HEK293 (cell line): ENCODE measurements around the gene SMAD2.

Experiments
- CTCF ChIP-seq: fragments of 450-650 bp; formaldehyde crosslinking; IDR thresholded peaks from 2 replicates; pipeline ENCODE4 v1.5.1; 2016; ENCODE audit warnings: missing biosample characterization, missing genetic modification characterization
- KLF9 ChIP-seq: fragments of 450-650 bp; formaldehyde crosslinking; IDR thresholded peaks from 2 replicates; pipeline ENCODE4 v1.5.1; 2016; ENCODE audit warnings: missing biosample characterization, missing genetic modification characterization, low read depth
- MZF1 ChIP-seq: fragments of 450-650 bp; formaldehyde crosslinking; IDR thresholded peaks from 2 replicates; pipeline ENCODE4 v1.5.1; 2017; ENCODE audit warnings: missing biosample characterization, missing genetic modification characterization, borderline replicate concordance
- PBX3 ChIP-seq: sonication (generic); formaldehyde crosslinking; IDR thresholded peaks from 2 replicates; pipeline ENCODE4 v1.8.1; 2022; ENCODE audit warnings: mild to moderate bottlenecking, moderate library complexity, missing genetic modification reagents
- REPIN1 ChIP-seq: fragments of 450-650 bp; formaldehyde crosslinking; IDR thresholded peaks from 2 replicates; pipeline ENCODE4 v1.5.1; 2017; ENCODE audit warnings: missing biosample characterization, missing genetic modification characterization, low read depth
- ZNF2 ChIP-seq: fragments of 450-650 bp; formaldehyde crosslinking; IDR thresholded peaks from 2 replicates; pipeline ENCODE4 v1.5.1; 2016; ENCODE audit warnings: missing biosample characterization, missing genetic modification characterization
- ZNF274 ChIP-seq, 2 experiments: fragments of 200-500 bp in 1 of 2; fragments of 450-650 bp in 1 of 2; sonication (Bioruptor generic) in 1 of 2; formaldehyde crosslinking in 1 of 2; IDR thresholded peaks; 2 replicates each; pipeline versions ENCODE4 v1.5.1 to v1.6.1; 2014 to 2016; ENCODE audit warnings: borderline replicate concordance in 1 of 2, inconsistent platforms in 1 of 2, low read length in 1 of 2, missing biosample characterization in 1 of 2, missing genetic modification characterization in 1 of 2
- ZNF350 ChIP-seq: fragments of 450-650 bp; formaldehyde crosslinking; IDR thresholded peaks from 2 replicates; pipeline ENCODE4 v1.5.0; 2017; ENCODE audit warnings: missing biosample characterization, mild to moderate bottlenecking, missing genetic modification characterization
- ZNF488 ChIP-seq: fragments of 450-650 bp; formaldehyde crosslinking; IDR thresholded peaks from 2 replicates; pipeline ENCODE4 v1.5.1; 2016; ENCODE audit warnings: missing biosample characterization, missing genetic modification characterization
- ZNF76 ChIP-seq: fragments of 450-650 bp; formaldehyde crosslinking; IDR thresholded peaks from 2 replicates; pipeline ENCODE4; 2016; ENCODE audit warnings: low read depth, missing biosample characterization, missing genetic modification characterization, borderline replicate concordance
- ZNF776 ChIP-seq: fragments of 450-650 bp; formaldehyde crosslinking; IDR thresholded peaks from 2 replicates; pipeline ENCODE4 v1.5.0; 2017; ENCODE audit warnings: missing biosample characterization, missing genetic modification characterization, borderline replicate concordance
- ZNF837 ChIP-seq: fragments of 450-650 bp; formaldehyde crosslinking; IDR thresholded peaks from 2 replicates; pipeline ENCODE4 v1.5.1; 2016; ENCODE audit warnings: missing biosample characterization, missing genetic modification characterization
- TF ChIP-seq, protein P1 (sequence below): fragments of 450-650 bp; formaldehyde crosslinking; IDR thresholded peaks from 2 replicates; pipeline ENCODE4 v1.5.1; 2017; ENCODE audit warnings: missing biosample characterization, missing genetic modification characterization
- TF ChIP-seq, protein P2 (sequence below): IDR thresholded peaks from 2 replicates; pipeline ENCODE4 v1.6.1; 2011; ENCODE audit warnings: mild to moderate bottlenecking, low read depth, low read length, borderline replicate concordance

- TF ChIP-seq ZNF350 (tag by site-specific recombination) = no peak
- no peak for TF ChIP-seq CTCF (tag by site-specific recombination)
- TF ChIP-seq MZF1 (tag by site-specific recombination) = no peak
- no peak for TF ChIP-seq REPIN1
- TF ChIP-seq, protein P1, sequence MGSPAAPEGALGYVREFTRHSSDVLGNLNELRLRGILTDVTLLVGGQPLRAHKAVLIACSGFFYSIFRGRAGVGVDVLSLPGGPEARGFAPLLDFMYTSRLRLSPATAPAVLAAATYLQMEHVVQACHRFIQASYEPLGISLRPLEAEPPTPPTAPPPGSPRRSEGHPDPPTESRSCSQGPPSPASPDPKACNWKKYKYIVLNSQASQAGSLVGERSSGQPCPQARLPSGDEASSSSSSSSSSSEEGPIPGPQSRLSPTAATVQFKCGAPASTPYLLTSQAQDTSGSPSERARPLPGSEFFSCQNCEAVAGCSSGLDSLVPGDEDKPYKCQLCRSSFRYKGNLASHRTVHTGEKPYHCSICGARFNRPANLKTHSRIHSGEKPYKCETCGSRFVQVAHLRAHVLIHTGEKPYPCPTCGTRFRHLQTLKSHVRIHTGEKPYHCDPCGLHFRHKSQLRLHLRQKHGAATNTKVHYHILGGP = no peak
- TF ChIP-seq ZNF76 (tag by site-specific recombination) = no peak
- no peak for TF ChIP-seq KLF9 (tag by site-specific recombination)
- TF ChIP-seq, protein P2, sequence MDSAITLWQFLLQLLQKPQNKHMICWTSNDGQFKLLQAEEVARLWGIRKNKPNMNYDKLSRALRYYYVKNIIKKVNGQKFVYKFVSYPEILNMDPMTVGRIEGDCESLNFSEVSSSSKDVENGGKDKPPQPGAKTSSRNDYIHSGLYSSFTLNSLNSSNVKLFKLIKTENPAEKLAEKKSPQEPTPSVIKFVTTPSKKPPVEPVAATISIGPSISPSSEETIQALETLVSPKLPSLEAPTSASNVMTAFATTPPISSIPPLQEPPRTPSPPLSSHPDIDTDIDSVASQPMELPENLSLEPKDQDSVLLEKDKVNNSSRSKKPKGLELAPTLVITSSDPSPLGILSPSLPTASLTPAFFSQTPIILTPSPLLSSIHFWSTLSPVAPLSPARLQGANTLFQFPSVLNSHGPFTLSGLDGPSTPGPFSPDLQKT = no peak
- no peak for TF ChIP-seq ZNF837 (tag by site-specific recombination)
- TF ChIP-seq ZNF274 (IDR thresholded peaks at IDR 0.05; ENCODE audit: low read length) = no peak
- no peak for TF ChIP-seq ZNF274 (tag by site-specific recombination; IDR thresholded peaks at IDR 0.05; ENCODE audit: borderline replicate concordance)
- TF ChIP-seq PBX3 (CRISPR knock-in tag) = no peak
- no peak for TF ChIP-seq ZNF2
- no peak for TF ChIP-seq ZNF488 (tag by site-specific recombination)
- TF ChIP-seq ZNF776 = no peak
These were observed 132.1 kb downstream of the SMAD2 start for GRCh38 chr18:47798366-47798765.
